ENCODE measurements around the gene SGTA. TPM values are rescaled to one million over a fixed set of nuclear protein-coding genes. Genes with fewer than 3 reads are reported as not detected.

SGTA gene
- total and polyA plus RNA-seq, 2 of the 13 experiments (the other 11 are each of a cell fraction or from before 2014, with no cell fraction given), result 43.9 to 47.4 TPM

GRCh38 chr19:2782329-2782935, 641 bp downstream of the SGTA start:
- intact Hi-C loops (cut with micrococcal nuclease; ENCODE audit: unreplicated experiment) (no loop called here), in situ Hi-C loops (cut with HindIII; ENCODE audit: extremely low pct_ligation_motif_present, low pct_unique_long_range_greater_than_20kb) (no loop called here)
- H3K79me2 ChIP-seq (ENCODE audit: insufficient read depth, low read length), result peaks cover 73% of the 10 kb centered on the region
- peak overlapping the region; percentile 81 to 98 (median 93) for H3K4me3 ChIP-seq (replicated peaks in 1 of 3; ENCODE audit: insufficient read depth in 1 of 3, low read depth in 2 of 3, low read length in 3 of 3)
- ChIA-PET POLR2A (interaction anchor here (1.0 to 1.4 kb wide), 6 partner anchors 55 to 168 kb away, joined by 3 to 13 read pairs (median 6); partner anchors contain the start of genes ZNF555 and ZNF556), CTCF (ENCODE audit: low intra/inter-chr PET ratio, low total read pairs) (no interaction called here)
- H4K20me1 ChIP-seq (ENCODE audit: insufficient read depth, low read length), result peaks cover 5% of the 10 kb centered on the region; the same call in 1 of the 2 replicates
- H3K9ac ChIP-seq (ENCODE audit: insufficient read depth, low read depth, low read length), result peak overlapping the region; percentile 98
- H3K4me1 ChIP-seq (ENCODE audit: insufficient read depth, low read length), result peaks cover 71% of the 10 kb centered on the region
- no peak for DNase-seq (ENCODE audit: low spot score)
- H3K9me3 ChIP-seq (ENCODE audit: low read length), result no peaks in the 10 kb centered on the region
- WGBS (ENCODE audit: low lambda C conversion rate), result 0% methylated on average over 16 of the region's 24 CpGs
- peak overlapping the region; percentile 90 for H3K4me2 ChIP-seq (ENCODE audit: low read depth, low read length)
- H3K27ac ChIP-seq (ENCODE audit: extremely low read length, insufficient read depth, low read length), result peak overlapping the region; percentile 74
- H3K27me3 ChIP-seq (ENCODE audit: control insufficient read depth in 1 of 2, insufficient read depth in 2 of 2, low read length in 2 of 2), result no peaks in the 10 kb centered on the region; a peak in 1 of 5 replicates
- H2AFZ ChIP-seq (ENCODE audit: low read length), result no peak overlapping the region
- no peak for ATAC-seq
- no peak for TF ChIP-seq TFDP1 (CRISPR knock-in tag; IDR thresholded peaks at IDR 0.05; ENCODE audit: borderline replicate concordance)
- no peak for TF ChIP-seq BRCA1 (CRISPR knock-in tag; IDR thresholded peaks at IDR 0.05)
- no peak for TF ChIP-seq ZNF276 (CRISPR knock-in tag; IDR thresholded peaks at IDR 0.05; ENCODE audit: low read depth)
- peak; percentile 98 for TF ChIP-seq ZNF629 (CRISPR knock-in tag; conservative IDR thresholded peaks at IDR 0.05)
- 0 out of 2 replicates have a peak, but pooled peaks have one; percentile 17 for TF ChIP-seq TBX3 (IDR thresholded peaks at IDR 0.05; ENCODE audit: borderline replicate concordance)
- peak; percentile 62; the same call in 1 of the 2 replicates for TF ChIP-seq ADNP (CRISPR knock-in tag; IDR thresholded peaks at IDR 0.05)
- TF ChIP-seq HMG20B (CRISPR knock-in tag; conservative IDR thresholded peaks at IDR 0.05), result no peak
- TF ChIP-seq ESRRA (CRISPR knock-in tag; IDR thresholded peaks at IDR 0.05; ENCODE audit: low read depth), result 0 out of 2 replicates have a peak, but pooled peaks have one; percentile 4
- TF ChIP-seq ZNF234 (CRISPR knock-in tag; conservative IDR thresholded peaks at IDR 0.05), result no peak
- no peak for TF ChIP-seq PPARG (CRISPR knock-in tag; conservative IDR thresholded peaks at IDR 0.05)
- no peak for TF ChIP-seq TGIF2 (CRISPR knock-in tag; IDR thresholded peaks at IDR 0.05)
- TF ChIP-seq HES4 (CRISPR knock-in tag; IDR thresholded peaks at IDR 0.05; ENCODE audit: borderline replicate concordance), result peak; percentile 66; the same call in 1 of the 2 replicates
- peak; percentile 75 for TF ChIP-seq ZMYM3 (CRISPR knock-in tag; IDR thresholded peaks at IDR 0.05)
- 0 out of 2 replicates have a peak, but pooled peaks have one; percentile 33 for TF ChIP-seq KDM1A (CRISPR knock-in tag; IDR thresholded peaks at IDR 0.05)
- TF ChIP-seq RORA (CRISPR knock-in tag; IDR thresholded peaks at IDR 0.05), result peak; percentile 30; the same call in 1 of the 2 replicates
- no peak for TF ChIP-seq ZNF232 (CRISPR knock-in tag; IDR thresholded peaks at IDR 0.05; ENCODE audit: borderline replicate concordance)
- TF ChIP-seq, protein P1, sequence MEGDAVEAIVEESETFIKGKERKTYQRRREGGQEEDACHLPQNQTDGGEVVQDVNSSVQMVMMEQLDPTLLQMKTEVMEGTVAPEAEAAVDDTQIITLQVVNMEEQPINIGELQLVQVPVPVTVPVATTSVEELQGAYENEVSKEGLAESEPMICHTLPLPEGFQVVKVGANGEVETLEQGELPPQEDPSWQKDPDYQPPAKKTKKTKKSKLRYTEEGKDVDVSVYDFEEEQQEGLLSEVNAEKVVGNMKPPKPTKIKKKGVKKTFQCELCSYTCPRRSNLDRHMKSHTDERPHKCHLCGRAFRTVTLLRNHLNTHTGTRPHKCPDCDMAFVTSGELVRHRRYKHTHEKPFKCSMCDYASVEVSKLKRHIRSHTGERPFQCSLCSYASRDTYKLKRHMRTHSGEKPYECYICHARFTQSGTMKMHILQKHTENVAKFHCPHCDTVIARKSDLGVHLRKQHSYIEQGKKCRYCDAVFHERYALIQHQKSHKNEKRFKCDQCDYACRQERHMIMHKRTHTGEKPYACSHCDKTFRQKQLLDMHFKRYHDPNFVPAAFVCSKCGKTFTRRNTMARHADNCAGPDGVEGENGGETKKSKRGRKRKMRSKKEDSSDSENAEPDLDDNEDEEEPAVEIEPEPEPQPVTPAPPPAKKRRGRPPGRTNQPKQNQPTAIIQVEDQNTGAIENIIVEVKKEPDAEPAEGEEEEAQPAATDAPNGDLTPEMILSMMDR (CRISPR knock-in tag; IDR thresholded peaks at IDR 0.05), result no peak
- peak; percentile 10; the same call in 1 of the 2 replicates for TF ChIP-seq SNAI1 (CRISPR knock-in tag; IDR thresholded peaks at IDR 0.05; ENCODE audit: borderline replicate concordance)
- no peak for TF ChIP-seq POLR2AphosphoS2 (IDR thresholded peaks at IDR 0.05; ENCODE audit: low read depth, low read length)
- no peak for TF ChIP-seq SMAD3 (CRISPR knock-in tag; IDR thresholded peaks at IDR 0.05)
- peak; percentile 76 for TF ChIP-seq ZNF768 (CRISPR knock-in tag; IDR thresholded peaks at IDR 0.05)
- no TSS peak for BruUV-seq (replicated peaks)
- no peak for FAIRE-seq
- H3K36me3 ChIP-seq (replicated peaks in 1 of 2; ENCODE audit: control insufficient read depth in 1 of 2, insufficient read depth in 2 of 2, low read length in 2 of 2), result peaks cover 0 to 9% of the 10 kb centered on the region in 2 experiments; a peak in 1 of 5 replicates

All from HepG2 (cell line).